H1 (cell line): ENCODE results near the gene CELSR3. TPM values are rescaled to one million over a fixed set of nuclear protein-coding genes. Genes with fewer than 3 reads are reported as not detected.

Source experiments
- GTF2F1 ChIP-seq: IDR thresholded peaks from 2 replicates; pipeline ENCODE4 v1.6.1; 2012; ENCODE audit warnings: low read depth, low read length, improper control_type of control experiment, borderline replicate concordance
- POLR2A ChIP-seq, 2 experiments: IDR thresholded peaks; 1 replicate in 1 of 2; 2 replicates in 1 of 2; pipeline ENCODE4 v1.6.1; 2011; ENCODE audit warnings: low read depth in 2 of 2, low read length in 2 of 2, mild to moderate bottlenecking in 2 of 2; ENCODE audit errors: control extremely low read depth in 1 of 2
- POU5F1 ChIP-seq: IDR thresholded peaks from 2 replicates; pipeline ENCODE4 v1.6.1; 2011; ENCODE audit warnings: low read depth, mild to moderate bottlenecking, low read length, moderate library complexity
- SAP30 ChIP-seq: fragments of 300-600 bp; sonication (generic); IDR thresholded peaks from 2 replicates; pipeline ENCODE4 v1.7.1; 2012; ENCODE audit warnings: low read length, moderate library complexity, mild to moderate bottlenecking, inconsistent platforms; ENCODE audit not compliant: insufficient read depth, insufficient replicate concordance
- TCF12 ChIP-seq: IDR thresholded peaks from 2 replicates; pipeline ENCODE4 v1.6.1; 2011; ENCODE audit warnings: low read depth, mild to moderate bottlenecking, low read length
- polyA plus RNA-seq, 7 experiments: library from polyadenylated mRNA; depleted of rRNA in 3 of 7; stranded (reverse) in 5 of 7; unstranded in 2 of 7; fragments of >200 nt in 5 of 7; fragments of 200-250 nt in 2 of 7; gene quantifications; 1 replicate in 5 of 7; 2 replicates in 1 of 7; 4 replicates in 1 of 7; pipeline versions ENCODE4 v1.2.1 to v1.2.3, GENCODE V29; 2011 to 2013; ENCODE audit warnings: missing spikeins in 2 of 7, mixed read lengths in 2 of 7
- total RNA-seq: library from RNA; stranded (reverse); fragmentation: NEBNext Ultra II Directional; extraction: Animal tissue kit (Norgen Biotek cat#: 25700); gene quantifications from 2 replicates; pipeline ENCODE4 v1.2.1, GENCODE V29; 2021
- TF ChIP-seq, protein P1 (sequence below): IDR thresholded peaks from 2 replicates; pipeline ENCODE4 v1.6.1; 2012; ENCODE audit warnings: inconsistent platforms

CELSR3 gene
- total and polyA plus RNA-seq, 2 of the 8 experiments (the other 6 are each of a cell fraction or from before 2014, with no cell fraction given) = 11.6 to 29.5 TPM

DNA sequence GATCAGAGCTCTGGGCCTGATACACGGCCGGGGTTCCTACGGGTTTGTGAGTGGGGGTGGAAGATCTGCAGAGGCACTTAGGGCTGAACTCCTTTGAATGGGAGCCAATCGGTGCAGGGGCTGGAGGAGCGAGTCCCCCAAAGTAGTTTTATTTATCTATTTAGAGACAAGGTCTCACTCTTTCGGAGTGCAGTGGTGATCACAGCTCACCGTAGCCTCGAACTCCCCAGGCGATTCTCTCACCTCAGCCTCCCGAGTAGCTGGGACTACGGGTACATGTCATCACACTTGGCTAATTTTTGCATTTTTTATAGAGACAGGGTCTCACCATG lies 1.6 kb upstream of the CELSR3 start (continued):
- TF ChIP-seq, protein P1, sequence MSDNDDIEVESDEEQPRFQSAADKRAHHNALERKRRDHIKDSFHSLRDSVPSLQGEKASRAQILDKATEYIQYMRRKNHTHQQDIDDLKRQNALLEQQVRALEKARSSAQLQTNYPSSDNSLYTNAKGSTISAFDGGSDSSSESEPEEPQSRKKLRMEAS = no peak
- TF ChIP-seq TCF12 = no peak
- TF ChIP-seq POU5F1 = no peak
- no peak for TF ChIP-seq POLR2A (IDR thresholded peaks at IDR 0.05; ENCODE audit: control extremely low read depth in 1 of 2, low read depth in 2 of 2, low read length in 2 of 2)
- no peak for TF ChIP-seq SAP30
- TF ChIP-seq GTF2F1 = no peak
- TF ChIP-seq, all 59 proteins: peak for 0
